Mucosa of gallbladder (tissue), 1 donor: ENCODE results near the gene ANO7. TPM values are rescaled to one million over a fixed set of nuclear protein-coding genes. Genes with fewer than 3 reads are reported as not detected.

Experiments used
- DNase-seq: peaks from one replicate; pipeline ENCODE4 v3.0.0-alpha.2; 2020; ENCODE audit warnings: low spot score
- total RNA-seq: library from RNA; stranded (reverse); gene quantifications from one replicate; pipeline ENCODE4 v1.2.1, GENCODE V29; 2021
- donor health status: DM: no; HTN: no; CAD: no.

The ANO7 gene
- total RNA-seq, 1 donor from 2014 or later: 2.7 TPM

GRCh38 chr2:241228081-241228859 is 39.8 kb downstream of the ANO7 start:
- no peak for DNase-seq

DNA sequence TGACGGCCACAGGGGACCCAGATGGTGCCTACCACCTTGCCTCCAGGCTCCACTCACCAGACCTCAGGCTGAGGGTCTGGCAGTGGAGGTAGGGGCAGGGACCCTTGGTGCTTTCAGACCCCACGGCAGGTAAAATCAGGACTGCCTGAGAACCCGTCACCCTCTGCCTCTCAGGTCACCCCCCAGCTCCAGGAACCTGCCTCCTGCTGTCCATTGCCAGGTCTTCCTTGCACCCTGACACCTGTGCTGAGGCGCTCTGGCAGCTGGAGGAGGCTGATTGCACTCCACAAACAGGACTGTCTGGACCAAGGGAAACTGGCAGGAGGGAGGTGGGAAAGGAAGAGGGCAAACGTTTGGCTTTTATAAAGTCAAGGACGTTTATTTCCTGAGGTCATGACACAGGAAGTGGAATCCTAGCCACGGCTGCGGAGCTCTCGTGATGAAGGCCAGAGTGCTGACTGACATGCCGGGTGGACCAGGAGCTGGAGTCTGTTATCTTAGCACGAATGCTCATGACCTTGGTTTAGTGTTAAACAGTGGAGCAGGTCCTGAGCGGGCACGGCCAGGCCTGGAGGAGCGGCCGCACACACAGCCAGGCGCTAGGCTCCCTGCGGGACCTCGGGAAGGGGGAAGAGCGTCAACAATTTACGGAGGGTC is 40.5 kb downstream of the ANO7 start:
- DNase-seq: no peak

DNA sequence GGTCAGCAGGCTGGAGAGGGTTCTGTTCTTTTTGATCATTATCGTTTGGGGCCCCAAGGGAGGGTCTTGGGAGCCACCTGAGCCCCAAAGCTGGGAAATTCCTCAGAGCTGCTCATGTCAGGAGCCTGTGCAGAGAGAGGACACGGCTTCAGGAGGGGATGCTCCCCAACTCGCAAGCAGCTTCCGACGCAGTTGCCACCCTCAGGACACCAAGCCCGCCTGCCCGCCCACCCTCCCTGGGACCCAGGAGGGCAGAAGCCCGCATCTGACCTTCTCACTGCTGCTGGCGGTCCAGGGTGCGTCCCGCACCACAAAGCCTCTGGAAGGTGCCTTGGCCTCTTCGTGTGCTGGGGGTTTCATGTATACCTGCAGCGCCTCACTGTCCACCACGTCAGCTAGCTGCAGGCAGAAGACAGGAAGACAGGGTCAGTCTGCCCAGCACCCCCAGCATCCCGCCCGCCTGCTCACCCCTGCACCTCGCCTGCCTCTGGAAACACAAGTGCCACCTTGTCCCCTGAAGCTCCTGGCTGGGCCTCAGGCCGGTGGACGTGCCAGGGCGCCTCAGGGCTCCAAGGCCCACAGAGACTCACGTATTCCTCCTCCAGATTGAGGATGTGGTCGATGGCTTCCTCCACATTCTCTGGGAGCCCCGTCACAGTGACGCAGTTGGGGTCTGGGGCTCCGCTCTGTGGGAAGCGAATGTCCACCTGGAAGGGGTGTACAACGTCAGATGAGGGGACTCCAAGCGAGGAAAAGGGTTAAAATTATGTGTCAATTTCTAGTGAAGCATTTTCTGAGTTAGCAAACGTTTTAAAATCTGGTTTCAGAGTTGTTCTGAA is 41.3 kb downstream of the ANO7 start:
- DNase-seq: no peak

- no peak for DNase-seq
Observed at GRCh38 chr2:241230435-241230834, 42.0 kb downstream of the ANO7 start.

DNA sequence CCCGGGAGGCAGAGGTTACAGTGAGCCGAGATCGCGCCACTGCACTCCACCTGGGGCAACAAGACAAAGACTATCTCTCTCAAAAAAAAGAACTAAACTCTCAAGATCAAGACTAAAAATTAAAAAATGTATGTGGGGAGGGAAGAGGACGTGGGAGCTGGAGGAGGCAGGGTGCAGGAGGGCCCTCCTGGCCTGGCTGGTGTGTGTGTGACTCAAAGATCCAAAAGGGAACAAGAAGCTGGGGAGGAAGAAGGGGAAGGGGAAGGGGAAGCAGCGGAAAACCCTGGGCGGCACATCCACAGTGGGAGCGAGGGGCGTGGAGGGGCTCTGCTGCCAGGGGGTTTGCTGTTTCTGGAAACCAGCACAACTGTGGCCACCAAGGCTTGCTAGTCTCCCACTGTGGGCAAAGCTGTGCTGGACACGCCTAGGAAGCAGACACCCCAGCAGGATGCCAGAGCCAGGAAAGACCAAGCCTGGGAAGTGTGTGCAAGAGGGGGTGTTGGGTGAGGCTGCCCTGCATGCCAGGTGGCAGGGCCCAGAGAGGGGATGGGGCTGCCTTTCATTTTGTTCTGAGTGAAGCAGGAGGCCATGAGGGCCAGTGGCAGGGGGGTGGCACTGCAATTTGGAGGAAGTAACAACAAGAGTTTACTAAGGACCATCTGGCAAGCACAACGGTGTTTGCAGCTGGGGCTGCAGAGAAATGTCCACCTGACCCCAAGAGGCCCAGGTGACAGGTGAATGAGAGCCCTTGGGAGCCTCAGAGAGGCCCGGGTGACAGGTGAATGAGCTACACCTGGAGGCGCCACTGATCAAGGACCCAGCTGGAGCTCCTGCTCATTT is 44.5 kb downstream of the ANO7 start:
- no peak for DNase-seq

GRCh38 chr2:241234066-241234790 is 45.8 kb downstream of the ANO7 start:
- DNase-seq: no peak

- DNase-seq: no peak
Observed at GRCh38 chr2:241234962-241235740, 46.7 kb downstream of the ANO7 start.

DNA sequence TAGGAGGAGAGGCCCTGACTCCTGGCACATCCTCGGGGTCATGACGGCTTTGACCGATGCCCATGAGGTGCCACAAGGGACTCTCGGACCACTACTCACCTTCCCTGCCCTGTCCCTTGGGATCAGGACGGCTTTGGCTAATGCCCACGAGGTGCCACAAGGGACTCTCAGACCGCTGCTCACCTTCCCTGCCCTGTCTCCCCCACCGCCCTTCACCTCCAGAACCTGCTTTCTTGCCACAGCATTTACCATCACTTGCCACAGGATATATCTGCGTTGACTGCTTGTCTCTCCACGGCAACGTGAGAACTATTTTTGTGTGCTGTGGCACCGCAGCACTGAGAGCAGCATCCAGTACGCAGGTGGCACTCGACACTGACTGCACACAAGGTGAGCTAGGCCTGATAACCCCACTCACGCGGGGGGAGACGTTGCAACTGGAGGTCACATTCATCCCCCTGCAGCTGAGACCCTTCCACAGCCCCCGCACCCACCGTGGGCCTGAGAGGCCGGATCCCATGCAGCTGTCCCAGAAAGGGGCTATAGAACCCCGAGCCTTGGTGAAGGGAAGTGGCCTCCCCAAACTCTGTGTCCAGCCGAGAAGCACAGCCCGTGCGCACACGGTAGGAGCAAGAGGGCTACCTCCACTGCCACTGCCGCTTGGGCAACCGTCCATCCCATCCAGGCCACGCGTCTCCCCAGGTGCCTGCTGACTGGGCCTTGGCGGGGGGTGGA is 47.5 kb downstream of the ANO7 start:
- DNase-seq: no peak

DNA sequence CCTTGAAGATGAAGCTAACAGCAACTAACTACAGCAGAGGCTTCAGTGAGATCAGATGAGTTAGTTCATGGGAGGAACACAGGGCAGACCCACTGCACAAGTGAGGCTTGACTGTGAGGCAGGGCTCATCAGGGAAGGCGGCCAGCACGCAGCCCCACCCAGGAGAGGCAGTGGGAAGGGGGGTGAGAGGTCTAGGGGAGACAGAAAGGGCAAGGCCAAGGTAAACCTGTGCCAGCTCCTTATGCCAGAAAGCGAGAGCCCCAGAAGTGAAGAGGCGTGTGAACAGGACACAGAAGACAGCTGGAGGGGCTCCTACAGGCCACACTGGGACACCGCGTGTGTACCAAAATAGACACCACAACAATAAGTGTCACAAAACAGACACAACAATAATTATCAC is 48.6 kb downstream of the ANO7 start:
- no peak for DNase-seq

GRCh38 chr2:241237949-241238371 is 49.5 kb downstream of the ANO7 start:
- DNase-seq: no peak

GRCh38 chr2:241238693-241239198 is 50.3 kb downstream of the ANO7 start:
- no peak for DNase-seq

- no peak for DNase-seq
Observed at GRCh38 chr2:241239552-241240202, 51.2 kb downstream of the ANO7 start.

GRCh38 chr2:241240320-241241004 is 52.0 kb downstream of the ANO7 start:
- DNase-seq: no peak

DNA sequence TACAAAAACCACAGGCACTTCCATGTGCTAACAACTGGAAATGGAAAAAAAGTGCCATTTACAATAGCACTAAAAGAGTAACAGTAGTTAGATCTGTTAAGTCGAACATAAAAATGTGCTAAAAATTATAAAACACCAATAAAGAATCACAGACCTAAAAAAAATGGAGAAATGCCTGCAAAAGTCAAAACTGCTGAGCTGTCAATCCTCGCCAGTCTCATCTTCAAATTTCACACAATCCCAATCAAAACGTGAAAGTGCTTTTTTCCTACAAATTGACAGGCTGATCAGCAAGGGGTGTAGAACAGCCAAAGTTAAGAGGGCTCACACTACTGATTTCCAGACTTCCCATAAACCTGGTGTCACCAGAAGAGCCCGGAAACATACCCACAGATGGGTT is 53.2 kb downstream of the ANO7 start:
- no peak for DNase-seq

- DNase-seq: no peak
Observed at GRCh38 chr2:241242306-241242705, 53.8 kb downstream of the ANO7 start.

- DNase-seq: no peak
Observed at GRCh38 chr2:241244368-241244767, 55.9 kb downstream of the ANO7 start.

- DNase-seq: no peak
Observed at GRCh38 chr2:241248289-241248688, 59.8 kb downstream of the ANO7 start.

- no peak for DNase-seq
Observed at GRCh38 chr2:241248897-241249296, 60.4 kb downstream of the ANO7 start.
